Upper lobe of left lung (tissue), 4 donors: ENCODE results near the gene TUBGCP2.

ENCODE experiments used
- CTCF ChIP-seq, 6 experiments: fragments of 450-650 bp in 4 of 6; fragments of 200-600 bp in 2 of 6; sonication (generic) in 2 of 6; IDR thresholded peaks; one replicate each; pipeline ENCODE4 v1.5.1; 2016 to 2019; ENCODE audit warnings: antibody characterized with exemption in 6 of 6
- POLR2A ChIP-seq, 4 donors: fragments of 450-650 bp; IDR thresholded peaks; one replicate each; pipeline ENCODE4 v1.5.1; 2016 to 2017; ENCODE audit warnings: antibody characterized with exemption in 4 of 4, mild to moderate bottlenecking in 2 of 4
- POLR2AphosphoS5 ChIP-seq, 2 donors: sonication (generic); formaldehyde crosslinking; IDR thresholded peaks; one replicate each; pipeline ENCODE4 v1.5.1; 2017; ENCODE audit warnings: antibody characterized with exemption in 2 of 2

DNA sequence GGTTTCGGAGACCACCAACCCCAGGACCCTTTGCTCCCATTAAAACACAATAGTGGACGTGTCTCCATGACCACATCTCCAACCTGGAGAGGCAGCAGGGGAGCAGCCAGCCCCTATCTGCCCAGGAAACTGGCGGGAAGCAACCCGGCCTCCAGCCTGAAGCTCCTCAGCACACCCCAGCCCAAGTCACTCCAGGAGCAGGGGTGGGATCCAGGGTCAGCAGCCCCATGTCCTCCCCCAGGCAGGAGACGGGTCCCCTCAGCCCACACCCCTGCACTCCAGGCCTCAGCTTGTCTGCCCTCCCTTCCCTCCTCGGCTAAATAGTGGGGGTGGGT, 32.6 kb downstream of the TUBGCP2 start:
- TF ChIP-seq POLR2AphosphoS5 (IDR thresholded peaks at IDR 0.05) (no peak), CTCF (IDR thresholded peaks at IDR 0.05) (no peak), POLR2A (IDR thresholded peaks at IDR 0.05) (no peak)
